ENCODE results near the gene KBTBD6.
"Not testable (repeated sequence)": the region's sequence is repeated elsewhere in the genome, so short reads cannot be mapped to it uniquely, and the experiment has no call there.

Gene KBTBD6

DNA sequence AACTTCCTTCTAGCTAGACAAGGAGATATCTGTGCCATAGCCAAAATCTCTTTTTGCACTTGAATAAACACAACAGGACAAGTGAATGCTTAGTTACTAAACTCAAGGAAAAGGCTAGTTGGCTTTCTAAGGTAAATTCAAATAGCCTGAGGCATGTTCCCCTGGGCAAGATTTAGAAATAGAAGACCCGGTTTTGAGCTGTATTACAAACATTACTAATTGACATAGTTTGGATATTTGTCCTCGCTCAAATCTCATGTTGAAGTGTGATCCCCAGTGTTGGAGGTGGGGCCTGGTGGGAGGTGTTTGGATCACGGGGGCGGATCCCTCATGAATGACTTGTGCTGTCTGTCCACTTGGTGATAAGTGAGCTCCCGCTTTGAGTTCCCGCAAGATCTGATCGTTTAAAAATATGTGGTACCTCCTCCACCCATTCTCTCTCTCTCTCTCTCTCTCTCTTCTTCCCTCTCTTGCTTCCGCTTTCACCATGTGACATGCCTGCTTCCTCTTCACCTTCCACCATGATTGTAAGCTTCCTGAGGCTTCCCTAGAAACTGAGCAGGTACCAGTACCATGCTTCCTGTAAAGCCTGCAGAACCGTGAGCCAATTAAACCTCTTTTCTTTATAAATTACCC, 3.9 kb upstream of the KBTBD6 start:
- no peak for DNase-seq (ENCODE audit: low read depth)

DNA sequence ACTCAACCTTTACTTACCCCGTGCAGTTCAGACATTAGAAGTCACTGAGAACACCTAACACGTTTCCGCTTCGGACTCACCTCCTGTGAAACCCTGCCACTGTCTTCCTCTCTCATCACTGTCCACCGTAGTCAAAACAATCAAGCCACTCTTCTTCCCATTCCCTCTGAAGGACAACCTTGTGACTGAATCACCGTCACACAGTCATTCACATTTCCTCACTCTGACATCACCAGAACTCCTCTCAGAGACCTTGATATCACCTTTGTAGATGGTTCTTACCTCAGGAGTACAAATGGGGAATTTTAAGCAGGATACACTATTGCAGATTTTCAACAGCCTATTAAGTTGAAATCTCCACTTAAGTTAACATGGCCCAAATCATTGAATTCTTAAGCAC, 1.3 kb upstream of the KBTBD6 start:
- no peak for DNase-seq (ENCODE audit: low read depth)

DNA sequence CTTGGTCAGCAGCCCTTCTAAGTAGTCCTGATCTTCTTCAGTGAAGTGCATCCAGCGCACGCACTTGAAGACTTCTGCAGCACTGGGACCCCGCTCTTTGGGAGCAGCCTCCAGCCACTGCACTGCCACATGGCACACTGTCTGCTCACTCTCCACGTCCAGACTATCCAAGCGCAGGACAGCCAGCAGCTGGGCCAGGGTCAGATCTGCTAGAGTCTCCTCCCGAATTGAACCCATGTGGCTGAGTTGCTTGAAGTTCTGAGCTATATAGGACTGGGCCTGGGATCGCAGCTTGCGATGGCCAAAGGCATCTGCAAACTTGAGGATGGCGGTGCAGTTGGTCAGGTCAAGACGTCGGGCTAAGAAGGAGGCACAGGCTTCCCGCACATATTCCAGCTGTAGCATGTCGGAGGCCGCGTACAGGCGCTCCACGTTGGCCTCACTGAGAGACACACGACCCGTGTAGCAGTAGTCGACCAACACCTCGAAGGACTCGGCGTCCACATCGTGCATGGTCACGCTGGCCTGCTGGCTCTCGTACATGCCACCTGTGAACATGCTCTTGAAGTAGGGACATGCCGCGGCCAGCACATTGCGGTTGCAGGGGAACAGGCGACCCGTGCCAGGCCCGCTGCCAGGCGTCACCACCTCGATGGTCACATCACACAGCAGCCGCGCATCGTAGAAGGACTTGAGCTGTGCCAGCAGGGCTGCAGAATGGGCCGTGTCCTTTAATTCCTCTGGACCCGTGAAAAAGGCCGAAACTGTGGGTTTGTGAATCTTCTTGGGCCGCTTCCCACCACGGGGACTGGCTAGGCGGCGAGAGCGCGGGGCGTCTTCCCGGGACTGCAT, 716 bp downstream of the KBTBD6 start:
- not testable (repeated sequence) for DNase-seq (ENCODE audit: low read depth)

DNA sequence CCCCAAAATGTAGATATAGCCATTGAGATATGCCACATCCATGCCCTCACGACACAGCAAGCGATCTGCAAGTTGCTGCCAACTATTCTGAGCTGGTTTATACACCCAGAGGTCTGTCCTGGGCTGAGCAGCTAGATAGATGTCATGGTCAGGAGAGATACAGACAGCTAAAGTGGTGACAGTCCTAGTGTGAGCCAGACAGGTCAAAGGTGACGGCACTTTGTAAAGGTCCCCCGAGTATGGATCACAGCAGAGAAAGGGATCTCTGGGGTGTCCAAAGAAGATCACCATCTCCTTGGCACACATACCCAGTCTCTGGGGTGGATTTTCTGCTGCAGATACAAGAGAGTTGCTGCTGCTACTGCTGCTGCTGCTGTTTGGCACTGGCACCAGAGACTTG, 1.4 kb downstream of the KBTBD6 start:
- not testable (repeated sequence) for DNase-seq (ENCODE audit: low read depth)

DNA sequence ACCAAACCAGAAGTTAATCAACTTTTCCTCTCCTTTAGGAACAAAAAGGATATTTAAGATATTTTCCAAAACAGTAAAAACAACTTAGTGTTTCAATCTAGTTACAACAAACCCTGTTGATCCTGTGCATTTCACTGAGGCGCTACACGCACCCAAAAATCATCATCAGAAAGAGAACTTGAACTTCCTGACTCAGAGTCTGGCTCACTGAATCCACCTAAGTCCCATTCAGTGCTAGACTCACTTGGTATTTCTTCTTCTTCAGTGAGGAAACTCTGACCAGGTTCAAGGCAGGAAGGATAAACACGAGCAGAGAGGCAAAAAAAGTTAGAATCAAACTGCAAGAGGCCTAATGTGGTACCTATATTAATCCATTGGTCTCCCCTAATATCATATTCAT, 2.2 kb downstream of the KBTBD6 start:
- DNase-seq (ENCODE audit: low read depth): no peak

DNA sequence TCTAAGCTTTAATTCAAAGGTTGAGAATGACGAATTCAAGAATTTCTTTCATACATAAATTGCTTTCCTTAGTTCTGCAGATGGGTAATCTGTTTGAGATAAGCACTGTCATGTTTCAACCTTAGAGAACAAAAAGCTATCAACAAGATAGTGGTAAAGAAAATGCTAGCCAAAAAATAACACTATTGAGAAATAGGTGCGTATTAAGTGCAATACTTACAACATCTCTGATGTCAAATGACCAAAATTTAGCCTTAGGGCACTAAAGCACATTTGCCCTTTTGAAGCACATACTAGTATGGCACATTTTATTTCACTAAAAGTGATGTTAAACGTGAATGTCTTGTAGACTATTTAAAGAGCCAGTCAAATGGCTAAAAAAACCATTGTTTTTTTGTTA, 4.9 kb downstream of the KBTBD6 start:
- no peak for DNase-seq (ENCODE audit: low read depth)

DNA sequence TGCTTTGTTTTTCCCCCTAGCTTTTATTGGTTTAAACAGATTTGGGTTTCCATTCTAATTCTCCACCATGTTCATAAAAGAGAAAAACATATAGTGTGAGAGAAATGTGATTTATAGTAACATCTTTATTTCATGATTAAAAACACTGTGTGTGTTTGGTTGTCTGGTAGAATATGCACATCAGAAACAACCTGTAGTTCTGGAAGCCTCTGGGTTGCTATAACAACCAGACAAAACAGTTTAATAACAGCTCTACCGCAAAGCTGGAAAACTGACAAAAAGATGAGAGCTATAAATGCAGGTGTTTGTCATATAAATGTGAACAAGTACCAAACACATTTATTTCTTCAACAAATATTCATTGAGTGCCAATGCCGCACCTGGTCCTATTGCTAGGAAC, 9.8 kb downstream of the KBTBD6 start:
- no peak for DNase-seq (ENCODE audit: low read depth)

DNA sequence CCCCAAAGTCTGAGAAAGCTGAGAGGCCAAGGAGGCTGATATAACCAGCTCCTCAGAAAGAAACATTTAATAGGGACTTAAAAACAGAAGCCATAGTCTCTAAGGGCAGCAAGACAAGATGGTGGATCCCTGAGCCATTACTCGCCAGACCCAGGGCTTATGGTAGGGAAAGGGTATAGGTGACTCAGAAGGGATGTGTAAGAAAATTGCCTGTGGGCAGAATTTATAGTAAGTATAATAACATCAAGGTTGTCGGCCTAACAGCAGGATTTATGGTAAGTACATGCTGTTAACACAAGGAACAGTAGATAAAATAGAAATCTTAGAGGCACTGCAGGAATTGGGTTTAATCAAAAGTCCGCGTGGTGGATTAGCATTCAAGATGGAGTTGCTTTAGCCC, 14.7 kb downstream of the KBTBD6 start:
- DNase-seq (ENCODE audit: low read depth): no peak

DNA sequence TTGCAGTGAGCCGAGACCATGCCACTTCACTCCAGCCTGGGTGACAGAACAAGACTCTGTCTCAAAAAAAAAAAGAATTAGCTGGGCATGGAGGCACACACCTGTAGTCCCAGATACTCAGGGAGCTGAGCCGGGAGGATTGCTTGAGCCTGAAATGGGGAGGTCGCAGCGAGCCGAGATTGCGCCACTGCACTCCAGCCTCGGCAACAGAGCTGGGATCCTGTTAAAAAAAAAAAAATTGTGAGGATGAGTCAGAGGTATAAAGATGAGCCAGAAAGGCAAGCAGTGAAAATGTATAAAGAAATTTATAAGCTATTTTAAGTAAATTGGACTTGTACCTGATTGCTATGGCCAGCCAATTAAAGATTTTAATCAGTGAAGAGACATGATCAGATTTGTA, 21.1 kb downstream of the KBTBD6 start:
- no peak for DNase-seq (ENCODE audit: low read depth)

DNA sequence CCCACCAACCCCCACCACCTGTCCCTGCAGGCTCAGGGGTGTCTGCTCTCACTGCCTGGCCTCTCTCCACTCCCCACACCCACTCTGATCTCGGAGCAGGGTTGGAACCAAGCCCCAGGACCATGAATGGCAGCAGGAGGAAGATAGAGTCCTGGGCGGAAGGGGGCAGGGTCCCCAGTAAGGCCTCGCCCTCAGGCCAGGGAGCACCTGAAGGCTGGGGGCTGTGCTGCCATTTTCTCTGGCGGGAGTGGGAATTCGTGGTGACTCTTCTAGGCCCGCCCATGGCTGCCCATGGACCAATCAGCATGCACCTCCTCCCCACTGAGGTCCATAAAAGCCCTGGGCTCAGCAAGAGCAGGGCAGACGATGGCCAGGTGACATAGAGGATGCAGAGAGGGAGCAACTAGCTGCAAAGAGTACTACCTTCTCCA, 25.0 kb downstream of the KBTBD6 start:
- DNase-seq (ENCODE audit: low read depth): no peak

DNA sequence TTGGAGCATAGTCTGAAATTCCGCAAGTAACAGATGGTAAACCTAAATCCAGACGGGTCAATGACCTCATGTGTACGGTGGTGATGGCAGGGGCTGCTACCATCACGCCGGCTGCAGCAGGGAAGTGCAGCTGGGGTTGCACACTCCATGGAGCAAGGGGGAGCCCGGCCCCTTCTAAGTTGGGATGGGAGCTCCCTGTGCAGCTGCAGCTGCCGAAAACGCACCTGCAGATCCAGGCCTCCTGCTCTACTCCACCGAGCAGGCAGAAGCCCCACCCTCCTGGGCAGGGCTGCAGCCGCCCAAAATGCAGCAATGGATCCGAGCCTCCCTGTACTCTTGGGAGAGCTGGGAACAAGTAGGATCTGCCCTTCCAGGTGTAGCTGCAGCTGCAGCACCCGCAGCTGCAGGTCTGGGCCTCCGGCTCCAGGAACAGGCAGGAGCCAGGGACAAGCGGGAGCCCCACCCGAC, 25.5 kb downstream of the KBTBD6 start:
- DNase-seq (ENCODE audit: low read depth): no peak

DNA sequence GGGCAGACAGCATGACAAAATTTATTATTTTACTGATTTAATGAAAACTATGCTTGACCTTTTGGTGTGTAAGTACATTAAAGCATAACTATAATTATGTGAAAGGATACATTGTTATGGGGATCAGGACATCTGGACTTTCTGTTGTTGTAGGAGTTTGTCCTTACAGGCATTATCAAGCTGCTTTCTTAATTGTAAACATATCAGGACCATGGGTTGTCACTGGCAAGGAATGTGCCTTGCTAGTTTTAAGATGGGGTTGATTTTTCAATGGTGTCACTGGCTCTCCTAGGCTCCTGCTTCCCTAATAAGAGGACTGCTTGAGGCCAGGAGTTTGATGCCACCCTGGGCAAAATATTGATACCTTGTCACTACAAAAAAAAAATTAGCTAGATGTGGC, 32.6 kb downstream of the KBTBD6 start:
- no peak for DNase-seq (ENCODE audit: low read depth)

DNA sequence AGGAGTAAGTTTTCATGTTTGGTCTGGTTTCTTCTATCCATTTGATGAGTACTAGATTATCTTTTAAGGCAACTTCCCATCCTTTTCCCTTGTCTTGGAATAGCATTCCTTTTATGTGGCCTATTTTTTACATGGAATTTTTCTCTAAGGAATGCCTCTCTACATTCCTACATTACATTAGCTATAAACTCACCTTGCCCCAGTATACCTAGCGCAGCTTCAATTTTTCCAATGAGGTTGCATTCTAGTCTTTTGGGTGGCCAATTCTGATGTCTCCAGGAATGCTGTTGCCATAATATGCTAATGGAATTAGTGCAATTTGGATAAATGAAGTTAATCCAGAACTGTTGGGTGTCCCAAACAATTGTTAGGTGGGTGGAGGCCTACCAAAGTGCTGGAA, 33.8 kb downstream of the KBTBD6 start:
- no peak for DNase-seq (ENCODE audit: low read depth)

DNA sequence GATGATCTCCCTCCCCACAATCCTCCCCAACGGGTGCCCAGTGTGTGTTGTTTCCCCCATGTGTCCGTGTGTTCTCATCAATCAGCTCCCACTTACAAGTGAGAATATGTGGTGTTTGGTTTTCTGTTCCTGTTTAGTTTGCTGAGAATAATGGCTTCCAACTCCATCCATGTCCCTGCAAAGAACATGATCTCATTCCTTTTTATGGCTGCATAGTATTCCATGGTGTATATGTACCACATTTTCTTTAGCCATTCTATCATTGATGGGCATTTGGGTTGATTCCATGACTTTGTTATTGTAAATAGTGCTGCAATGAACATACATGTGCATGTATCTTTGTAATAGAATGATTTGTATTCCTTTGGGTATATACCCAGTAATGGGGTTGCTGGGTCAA, 36.9 kb downstream of the KBTBD6 start:
- not testable (repeated sequence) for DNase-seq (ENCODE audit: low read depth)

DNA sequence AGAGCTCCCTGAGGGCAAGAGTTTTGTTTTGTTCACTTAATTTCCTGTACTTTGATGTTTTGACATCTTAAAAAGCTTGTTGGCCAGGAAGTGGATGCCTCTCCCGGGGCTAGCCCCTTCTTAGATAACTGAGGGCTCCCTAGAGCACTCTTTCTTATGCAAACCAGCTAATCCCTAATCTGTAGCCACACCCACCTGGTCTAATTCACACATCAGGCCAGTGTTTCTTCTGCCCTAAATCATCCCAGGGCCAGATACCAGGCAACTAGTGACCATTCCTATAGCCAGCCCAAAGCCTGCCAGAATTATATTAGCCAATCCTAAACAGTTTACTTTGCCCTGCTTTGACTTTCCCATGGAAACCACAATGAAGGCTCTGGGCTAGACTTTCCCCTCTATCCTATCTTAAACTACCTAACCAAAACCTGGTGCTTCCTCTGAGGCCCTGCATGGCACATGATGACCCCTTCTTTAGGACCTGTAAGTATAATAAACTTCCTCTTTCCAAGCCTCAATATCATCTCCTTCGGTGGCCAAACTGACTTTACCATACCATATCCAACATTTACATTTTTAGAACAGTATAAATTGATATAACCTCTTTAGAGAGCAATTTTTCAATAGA, 46.5 kb downstream of the KBTBD6 start:
- DNase-seq (ENCODE audit: low read depth): no peak

DNA sequence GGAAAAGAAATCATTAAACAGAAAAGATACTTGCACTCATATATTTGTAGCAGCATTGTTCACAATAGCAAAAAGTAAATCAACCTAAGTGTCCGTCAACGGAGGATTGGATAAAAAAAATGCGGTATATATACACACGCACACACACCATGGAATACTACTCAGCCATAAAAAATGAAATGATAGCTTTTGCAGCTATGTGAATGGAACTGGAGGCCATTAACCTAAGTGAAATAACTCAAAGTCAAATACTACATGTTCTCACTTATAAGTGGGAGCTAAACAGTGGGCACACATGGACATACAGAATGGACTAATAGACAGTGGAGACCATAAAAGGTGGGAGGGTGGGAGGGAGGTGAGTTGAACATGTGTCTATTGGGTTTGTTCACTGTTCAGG, 52.9 kb downstream of the KBTBD6 start:
- no peak for DNase-seq (ENCODE audit: low read depth)
